Endothelial cell of hepatic sinusoid (primary cell): ENCODE data around the gene SGTA.

Experiments
- in situ Hi-C: cut with HindIII; loops from 2 replicates; pipeline ENCODE4 v1.10.0; 2017; ENCODE audit warnings: low sequenced_read_pairs

Gene SGTA

GRCh38 chr19:2731181-2731995 is 51.7 kb downstream of the SGTA start:
- in situ Hi-C loops: loop anchor here (10.0 kb wide), 1 partner anchor 87 kb away; no protein-coding TSS in a partner anchor

- in situ Hi-C loops: loop anchor here (10.0 kb wide), 1 partner anchor 85 kb away; no protein-coding TSS in a partner anchor
Observed at GRCh38 chr19:2729943-2730818, 52.9 kb downstream of the SGTA start.

- in situ Hi-C loops: no loop called here
Observed at GRCh38 chr19:2728783-2729387, 54.2 kb downstream of the SGTA start.

GRCh38 chr19:2727640-2727944 is 55.5 kb downstream of the SGTA start:
- in situ Hi-C loops: no loop called here

GRCh38 chr19:2726904-2727639 is 56.0 kb downstream of the SGTA start:
- in situ Hi-C loops: no loop called here

GRCh38 chr19:2726160-2726855 is 56.8 kb downstream of the SGTA start:
- in situ Hi-C loops: no loop called here

- in situ Hi-C loops: no loop called here
Observed at GRCh38 chr19:2724148-2724557, 58.9 kb downstream of the SGTA start.

GRCh38 chr19:2723747-2724146 is 59.3 kb downstream of the SGTA start:
- in situ Hi-C loops: no loop called here

GRCh38 chr19:2723345-2723715 is 59.7 kb downstream of the SGTA start:
- in situ Hi-C loops: no loop called here

GRCh38 chr19:2722541-2723344 is 60.3 kb downstream of the SGTA start:
- in situ Hi-C loops: no loop called here

- in situ Hi-C loops: no loop called here
Observed at GRCh38 chr19:2721570-2722540, 61.2 kb downstream of the SGTA start.

GRCh38 chr19:2720777-2721569 is 62.1 kb downstream of the SGTA start, which contains the start of gene DIRAS1:
Gene DIRAS1 (minus strand): TSS chr19:2721372. CDS start chr19:2717806, 3,566 bp downstream.
- in situ Hi-C loops: no loop called here

GRCh38 chr19:2719920-2720776 is 62.9 kb downstream of the SGTA start:
- in situ Hi-C loops: no loop called here

GRCh38 chr19:2719232-2719735 is 63.8 kb downstream of the SGTA start:
- in situ Hi-C loops: no loop called here

GRCh38 chr19:2717638-2718541 is 65.2 kb downstream of the SGTA start:
- in situ Hi-C loops: no loop called here
